Measurements from ENCODE around the gene IGF2R. TPM values are rescaled to one million over a fixed set of nuclear protein-coding genes. Genes with fewer than 3 reads are reported as not detected.
"Not testable (repeated sequence)": the region's sequence is repeated elsewhere in the genome, so short reads cannot be mapped to it uniquely, and the experiment has no call there.

Gene IGF2R
- total RNA-seq, 1 experiment from 2014 or later, result 9.6 TPM

GRCh38 chr6:160110586-160111123, 141.8 kb downstream of the IGF2R start:
- H3K4me2 ChIP-seq (ENCODE audit: low read depth, low read length, poor library complexity, severe bottlenecking), result no peak overlapping the region
- no peak overlapping the region for H2AFZ ChIP-seq (ENCODE audit: low read length)
- no peaks in the 10 kb centered on the region for H3K79me2 ChIP-seq (ENCODE audit: low read length)
- no peaks in the 10 kb centered on the region for H3K27me3 ChIP-seq (ENCODE audit: low read length)
- H3K4me1 ChIP-seq (ENCODE audit: low read length), result no peaks in the 10 kb centered on the region
- no peaks in the 10 kb centered on the region for H4K20me1 ChIP-seq (ENCODE audit: insufficient read depth, low read depth, low read length)
- H3K9ac ChIP-seq (ENCODE audit: low read length), result no peak overlapping the region
- no peak for DNase-seq
- no peaks in the 10 kb centered on the region for H3K9me2 ChIP-seq (replicated peaks; ENCODE audit: insufficient read depth, low read length)
- H3K9me3 ChIP-seq (ENCODE audit: low read length), result no peaks in the 10 kb centered on the region
- no peaks in the 10 kb centered on the region for H3K36me3 ChIP-seq (ENCODE audit: insufficient read depth, low read length)
- H3K4me3 ChIP-seq (ENCODE audit: low read length), result no peak overlapping the region
- no peak overlapping the region for H3K27ac ChIP-seq (ENCODE audit: low read length)

DNA sequence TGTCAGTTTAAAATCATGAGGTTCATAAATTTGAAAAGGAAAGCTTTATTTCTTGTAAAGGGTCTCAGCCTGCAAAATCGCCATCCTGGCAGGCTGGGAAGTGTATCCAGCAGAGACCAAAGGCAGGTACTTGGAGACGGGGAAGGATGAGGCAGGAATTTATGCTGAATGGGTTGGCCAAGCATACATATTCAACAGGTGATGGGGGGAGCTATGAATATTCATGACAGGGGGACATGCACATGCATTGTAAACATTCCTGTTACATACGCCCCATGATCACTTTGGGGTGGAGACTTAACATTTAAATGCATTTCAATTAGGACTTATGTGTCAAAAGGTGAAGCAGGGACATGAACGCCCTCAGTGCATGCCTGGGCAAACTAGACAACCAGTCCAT, 142.9 kb downstream of the IGF2R start:
- H3K9ac ChIP-seq (ENCODE audit: low read length), result no peak overlapping the region
- H3K79me2 ChIP-seq (ENCODE audit: low read length), result no peaks in the 10 kb centered on the region
- no peaks in the 10 kb centered on the region for H3K4me1 ChIP-seq (ENCODE audit: low read length)
- H2AFZ ChIP-seq (ENCODE audit: low read length), result no peak overlapping the region
- H3K4me2 ChIP-seq (ENCODE audit: low read depth, low read length, poor library complexity, severe bottlenecking), result no peak overlapping the region
- H3K27ac ChIP-seq (ENCODE audit: low read length), result no peak overlapping the region
- H4K20me1 ChIP-seq (ENCODE audit: insufficient read depth, low read depth, low read length), result no peaks in the 10 kb centered on the region
- no peaks in the 10 kb centered on the region for H3K36me3 ChIP-seq (ENCODE audit: insufficient read depth, low read length)
- no peaks in the 10 kb centered on the region for H3K27me3 ChIP-seq (ENCODE audit: low read length)
- no peak overlapping the region for H3K4me3 ChIP-seq (ENCODE audit: low read length)
- DNase-seq, result no peak
- no peaks in the 10 kb centered on the region for H3K9me2 ChIP-seq (replicated peaks; ENCODE audit: insufficient read depth, low read length)
- H3K9me3 ChIP-seq (ENCODE audit: low read length), result no peaks in the 10 kb centered on the region

DNA sequence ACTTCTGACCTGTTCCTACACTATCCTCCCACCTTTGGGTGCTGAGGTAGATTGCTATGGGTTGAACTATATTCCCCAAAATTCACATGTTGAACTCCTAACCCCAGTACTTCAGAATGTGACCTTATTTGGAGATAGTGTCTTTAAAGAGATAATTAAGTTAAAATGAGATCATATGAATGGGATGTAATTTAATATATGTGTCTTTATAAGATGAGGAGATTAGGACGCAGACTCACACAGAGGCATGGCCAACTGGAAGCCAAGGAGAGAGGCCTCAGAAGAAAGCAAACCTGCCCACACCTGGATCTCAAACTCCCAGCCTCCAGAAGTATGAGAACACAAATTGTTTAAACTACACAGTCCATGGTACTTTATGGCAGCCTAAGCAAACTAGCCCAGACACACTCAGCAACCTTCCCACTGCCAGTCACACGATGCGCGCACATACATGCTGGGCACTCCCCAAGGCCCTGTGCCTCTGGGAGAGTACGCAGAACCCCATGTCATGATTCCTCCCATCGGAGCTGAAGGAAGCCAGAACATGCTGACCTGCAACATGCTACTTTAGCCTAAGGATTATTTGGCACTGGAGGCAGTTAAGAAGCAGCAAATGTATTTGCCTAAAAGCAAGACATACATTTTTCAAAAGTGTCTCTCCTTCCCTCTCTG, 143.9 kb downstream of the IGF2R start:
- Histone ChIP-seq H3K4me1 (ENCODE audit: low read length) (no peaks in the 10 kb centered on the region), H4K20me1 (ENCODE audit: insufficient read depth, low read depth, low read length) (no peaks in the 10 kb centered on the region), H3K9ac (ENCODE audit: low read length) (no peak overlapping the region), H3K27ac (ENCODE audit: low read length) (no peak overlapping the region), H3K9me2 (replicated peaks; ENCODE audit: insufficient read depth, low read length) (no peaks in the 10 kb centered on the region), H3K79me2 (ENCODE audit: low read length) (no peaks in the 10 kb centered on the region), H3K27me3 (ENCODE audit: low read length) (no peaks in the 10 kb centered on the region), H2AFZ (ENCODE audit: low read length) (no peak overlapping the region), H3K9me3 (ENCODE audit: low read length) (no peaks in the 10 kb centered on the region), H3K36me3 (ENCODE audit: insufficient read depth, low read length) (no peaks in the 10 kb centered on the region), H3K4me3 (ENCODE audit: low read length) (no peak overlapping the region), H3K4me2 (ENCODE audit: low read depth, low read length, poor library complexity, severe bottlenecking) (no peak overlapping the region)
- DNase-seq, result no peak

- not testable (repeated sequence) for H3K4me1 ChIP-seq (ENCODE audit: low read length); H3K4me3 ChIP-seq (ENCODE audit: low read length); H3K27ac ChIP-seq (ENCODE audit: low read length); H3K79me2 ChIP-seq (ENCODE audit: low read length); H3K4me2 ChIP-seq (ENCODE audit: low read depth, low read length, poor library complexity, severe bottlenecking); H3K9ac ChIP-seq (ENCODE audit: low read length); DNase-seq; H3K9me3 ChIP-seq (ENCODE audit: low read length); H3K36me3 ChIP-seq (ENCODE audit: insufficient read depth, low read length); H2AFZ ChIP-seq (ENCODE audit: low read length); H3K9me2 ChIP-seq (replicated peaks; ENCODE audit: insufficient read depth, low read length); H4K20me1 ChIP-seq (ENCODE audit: insufficient read depth, low read depth, low read length); H3K27me3 ChIP-seq (ENCODE audit: low read length)
Measured at GRCh38 chr6:160114536-160114935, 145.7 kb downstream of the IGF2R start.

DNA sequence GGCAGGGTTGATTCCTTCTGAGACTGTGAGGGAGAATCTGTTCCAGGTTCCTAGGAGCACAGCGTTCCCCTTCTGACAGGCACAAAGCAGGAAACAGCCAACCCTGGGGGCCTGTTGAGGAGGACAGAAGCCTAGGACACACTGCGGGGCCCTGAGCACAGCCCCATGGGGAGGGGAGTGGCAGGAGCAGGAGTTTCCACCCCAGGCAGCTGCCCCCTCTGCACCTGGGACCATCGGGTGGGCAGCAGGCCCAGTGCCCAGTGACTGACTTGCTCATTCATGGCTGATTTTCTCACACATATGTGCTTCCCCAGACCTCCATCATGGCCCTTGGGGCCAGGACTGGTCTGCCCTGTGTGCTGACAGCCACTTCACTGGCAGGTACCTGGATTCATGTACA, 146.5 kb downstream of the IGF2R start:
- Histone ChIP-seq H3K4me2 (ENCODE audit: low read depth, low read length, poor library complexity, severe bottlenecking) (no peak overlapping the region), H3K79me2 (ENCODE audit: low read length) (no peaks in the 10 kb centered on the region), H3K27me3 (ENCODE audit: low read length) (no peaks in the 10 kb centered on the region), H3K4me1 (ENCODE audit: low read length) (no peaks in the 10 kb centered on the region), H3K9ac (ENCODE audit: low read length) (no peak overlapping the region), H3K9me2 (replicated peaks; ENCODE audit: insufficient read depth, low read length) (no peaks in the 10 kb centered on the region), H3K4me3 (ENCODE audit: low read length) (no peak overlapping the region), H3K36me3 (ENCODE audit: insufficient read depth, low read length) (no peaks in the 10 kb centered on the region), H4K20me1 (ENCODE audit: insufficient read depth, low read depth, low read length) (no peaks in the 10 kb centered on the region), H2AFZ (ENCODE audit: low read length) (no peak overlapping the region), H3K27ac (ENCODE audit: low read length) (no peak overlapping the region), H3K9me3 (ENCODE audit: low read length) (no peaks in the 10 kb centered on the region)
- no peak for DNase-seq

GRCh38 chr6:160116411-160116810, 147.5 kb downstream of the IGF2R start:
- DNase-seq, result no peak
- Histone ChIP-seq H3K4me3 (ENCODE audit: low read length) (no peak overlapping the region), H3K27me3 (ENCODE audit: low read length) (no peaks in the 10 kb centered on the region), H3K79me2 (ENCODE audit: low read length) (no peaks in the 10 kb centered on the region), H2AFZ (ENCODE audit: low read length) (no peak overlapping the region), H3K4me1 (ENCODE audit: low read length) (no peaks in the 10 kb centered on the region), H3K9ac (ENCODE audit: low read length) (no peak overlapping the region), H3K36me3 (ENCODE audit: insufficient read depth, low read length) (no peaks in the 10 kb centered on the region), H4K20me1 (ENCODE audit: insufficient read depth, low read depth, low read length) (no peaks in the 10 kb centered on the region), H3K9me2 (replicated peaks; ENCODE audit: insufficient read depth, low read length) (no peaks in the 10 kb centered on the region), H3K27ac (ENCODE audit: low read length) (no peak overlapping the region), H3K9me3 (ENCODE audit: low read length) (no peaks in the 10 kb centered on the region), H3K4me2 (ENCODE audit: low read depth, low read length, poor library complexity, severe bottlenecking) (no peak overlapping the region)

GRCh38 chr6:160117137-160117536, 148.3 kb downstream of the IGF2R start:
- no peaks in the 10 kb centered on the region for H3K36me3 ChIP-seq (ENCODE audit: insufficient read depth, low read length)
- no peaks in the 10 kb centered on the region for H3K27me3 ChIP-seq (ENCODE audit: low read length)
- no peaks in the 10 kb centered on the region for H4K20me1 ChIP-seq (ENCODE audit: insufficient read depth, low read depth, low read length)
- H3K27ac ChIP-seq (ENCODE audit: low read length), result no peak overlapping the region
- DNase-seq, result no peak
- no peak overlapping the region for H3K4me2 ChIP-seq (ENCODE audit: low read depth, low read length, poor library complexity, severe bottlenecking)
- H3K9me3 ChIP-seq (ENCODE audit: low read length), result no peaks in the 10 kb centered on the region
- no peak overlapping the region for H2AFZ ChIP-seq (ENCODE audit: low read length)
- H3K9me2 ChIP-seq (replicated peaks; ENCODE audit: insufficient read depth, low read length), result no peaks in the 10 kb centered on the region
- no peak overlapping the region for H3K4me3 ChIP-seq (ENCODE audit: low read length)
- H3K4me1 ChIP-seq (ENCODE audit: low read length), result no peaks in the 10 kb centered on the region
- H3K9ac ChIP-seq (ENCODE audit: low read length), result no peak overlapping the region
- no peaks in the 10 kb centered on the region for H3K79me2 ChIP-seq (ENCODE audit: low read length)

GRCh38 chr6:160118620-160119229, 149.8 kb downstream of the IGF2R start:
- Histone ChIP-seq H3K9me2 (replicated peaks; ENCODE audit: insufficient read depth, low read length) (no peaks in the 10 kb centered on the region), H3K27ac (ENCODE audit: low read length) (no peak overlapping the region), H3K4me2 (ENCODE audit: low read depth, low read length, poor library complexity, severe bottlenecking) (no peak overlapping the region), H4K20me1 (ENCODE audit: insufficient read depth, low read depth, low read length) (no peaks in the 10 kb centered on the region), H3K79me2 (ENCODE audit: low read length) (no peaks in the 10 kb centered on the region), H3K9me3 (ENCODE audit: low read length) (no peaks in the 10 kb centered on the region), H2AFZ (ENCODE audit: low read length) (no peak overlapping the region), H3K4me1 (ENCODE audit: low read length) (no peaks in the 10 kb centered on the region), H3K36me3 (ENCODE audit: insufficient read depth, low read length) (no peaks in the 10 kb centered on the region), H3K27me3 (ENCODE audit: low read length) (no peaks in the 10 kb centered on the region), H3K4me3 (ENCODE audit: low read length) (no peak overlapping the region), H3K9ac (ENCODE audit: low read length) (no peak overlapping the region)
- DNase-seq, result no peak

Measured in Karpas-422 (cell line).